HG02973 (cell line): ENCODE results near the gene GPC6.

Source experiments
- ATAC-seq: cut with Tn5 transposase; IDR thresholded peaks from one replicate; pipeline ENCODE4 v1.9.1; 2021; ENCODE audit warnings: moderate library complexity; ENCODE audit not compliant: unreplicated experiment

The GPC6 gene

DNA sequence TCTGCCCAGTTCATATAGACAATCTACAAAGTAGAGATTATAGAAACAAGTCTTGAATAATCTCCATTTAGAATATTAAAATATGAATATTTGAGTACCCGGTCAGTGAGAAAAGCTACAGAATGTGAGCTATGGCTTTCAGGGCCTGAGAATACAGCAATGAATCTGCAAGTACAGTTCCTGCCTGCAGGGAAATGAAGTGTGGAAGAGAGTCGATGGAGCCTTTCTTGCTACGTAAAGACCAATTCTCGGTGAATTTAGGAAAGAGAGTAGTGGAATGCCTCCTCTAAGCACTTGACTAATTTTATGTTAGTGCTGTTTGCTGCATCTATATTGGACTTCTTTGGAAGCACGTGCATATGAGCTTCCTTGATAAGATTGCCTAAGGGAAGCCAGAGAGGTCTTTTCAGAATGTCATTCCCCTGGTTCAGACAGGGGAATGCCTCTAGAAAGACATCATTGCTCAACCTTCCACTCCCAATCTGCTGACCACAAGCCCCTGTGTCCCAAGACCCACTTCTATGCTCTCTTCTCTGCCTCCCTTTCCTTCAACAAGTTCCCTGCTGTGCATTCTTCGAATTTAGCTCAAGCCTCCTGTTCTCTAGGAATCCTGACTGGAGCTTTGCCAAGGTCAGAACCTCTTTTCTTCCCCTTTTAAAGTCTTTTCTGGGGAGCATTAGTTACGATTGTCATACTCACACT lies 41.9 kb downstream of the GPC6 start:
- ATAC-seq, result no peak

DNA sequence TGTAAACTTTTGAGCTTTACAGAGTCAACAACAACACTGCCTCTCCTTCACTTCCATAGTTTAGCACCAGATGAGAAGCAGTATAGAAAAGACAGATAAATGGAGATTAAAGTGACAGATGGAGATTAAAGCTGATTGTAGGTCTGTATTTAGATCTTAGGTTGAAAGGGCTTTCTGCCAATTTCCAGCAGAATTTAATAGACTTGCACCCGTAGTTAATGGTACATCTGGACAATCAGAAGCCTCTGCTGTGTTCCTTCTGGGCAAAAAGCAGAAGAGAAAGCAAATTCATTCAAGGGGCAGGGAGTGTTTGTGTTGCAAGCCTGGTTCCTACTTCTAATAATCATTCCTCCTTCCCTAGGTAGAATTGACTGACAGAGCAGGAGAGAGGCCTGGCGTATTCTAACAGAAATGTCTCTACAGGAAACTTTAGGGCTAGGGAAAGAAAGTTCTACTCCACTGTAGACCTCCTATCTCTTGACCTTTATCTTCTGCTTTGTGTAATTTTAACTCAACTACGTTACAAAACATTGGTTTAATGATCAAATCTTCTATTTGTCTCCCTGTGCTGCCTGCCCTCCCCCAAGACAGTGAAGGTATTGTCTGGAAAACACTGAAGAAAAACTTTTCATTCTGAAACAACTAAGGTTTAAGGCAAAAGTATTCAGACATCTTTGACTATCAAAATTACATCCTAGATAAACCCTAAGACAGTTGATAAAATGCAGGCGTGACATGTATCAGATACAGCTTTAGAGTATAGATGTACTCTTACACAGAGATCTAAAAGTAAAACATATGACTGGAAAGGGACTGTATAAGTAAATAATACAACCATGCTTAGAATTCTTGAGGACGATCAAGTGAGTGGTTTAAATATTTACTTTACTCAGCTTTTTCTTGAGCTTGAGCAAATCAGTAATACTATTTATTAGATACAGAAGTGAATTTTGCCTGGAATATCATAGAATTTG lies 44.4 kb downstream of the GPC6 start:
- ATAC-seq, result no peak

DNA sequence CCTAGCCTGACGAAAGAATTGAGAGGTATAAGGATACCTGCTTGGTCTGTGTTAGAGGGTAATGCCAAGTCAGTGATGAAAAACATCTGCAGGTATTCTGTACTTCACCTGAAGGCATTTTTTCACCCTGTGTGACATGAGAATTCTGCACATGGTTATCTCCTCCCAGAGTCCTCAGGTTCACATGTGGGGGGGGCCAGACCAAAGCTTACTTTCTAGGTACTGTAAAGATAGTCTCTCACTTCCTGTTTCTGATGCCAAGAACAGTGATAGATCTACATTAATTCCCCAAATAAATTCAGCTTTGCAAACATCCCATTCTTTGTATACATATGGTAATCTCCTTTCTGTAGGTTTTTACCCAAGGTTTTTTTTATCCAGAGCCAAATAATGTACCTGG lies 53.4 kb downstream of the GPC6 start:
- no peak for ATAC-seq

DNA sequence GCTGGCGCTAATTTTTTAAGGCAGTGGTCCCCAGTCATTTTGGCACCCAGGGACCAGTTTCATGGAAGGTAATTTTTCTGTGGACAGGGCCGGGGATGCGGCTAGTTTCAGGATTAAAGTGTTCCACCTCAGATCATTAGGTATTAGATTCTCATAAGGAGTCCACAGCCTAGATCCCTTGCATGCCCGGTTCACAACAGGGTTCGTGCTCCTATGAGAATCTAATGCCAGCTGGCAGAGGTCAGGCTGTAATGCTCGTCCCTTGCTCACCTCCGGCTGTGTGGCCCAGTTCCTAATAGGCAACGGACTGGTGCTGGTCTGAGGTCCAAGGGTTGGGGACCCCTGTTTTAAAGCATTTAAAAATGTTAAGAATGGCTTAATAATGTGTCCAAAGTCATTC lies 54.1 kb downstream of the GPC6 start:
- no peak for ATAC-seq

DNA sequence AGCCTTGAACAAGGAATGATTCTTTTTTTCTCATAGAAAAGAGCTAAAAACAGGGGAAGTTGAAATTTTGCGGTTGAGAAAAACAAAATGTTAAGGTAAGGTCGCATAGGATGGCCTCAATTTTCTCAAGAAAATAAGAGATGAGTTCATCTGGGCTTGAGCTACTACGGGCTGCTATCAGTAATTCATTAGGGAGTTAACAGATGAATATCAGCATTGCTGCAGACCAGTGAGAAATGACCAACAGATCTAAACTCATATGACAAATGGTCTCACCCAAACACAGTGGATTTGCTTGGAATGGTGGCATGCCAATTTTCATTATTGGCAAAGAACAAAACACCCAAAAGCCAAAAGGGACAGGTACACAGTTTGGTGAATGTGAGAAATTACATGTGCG lies 56.6 kb downstream of the GPC6 start:
- no peak for ATAC-seq

DNA sequence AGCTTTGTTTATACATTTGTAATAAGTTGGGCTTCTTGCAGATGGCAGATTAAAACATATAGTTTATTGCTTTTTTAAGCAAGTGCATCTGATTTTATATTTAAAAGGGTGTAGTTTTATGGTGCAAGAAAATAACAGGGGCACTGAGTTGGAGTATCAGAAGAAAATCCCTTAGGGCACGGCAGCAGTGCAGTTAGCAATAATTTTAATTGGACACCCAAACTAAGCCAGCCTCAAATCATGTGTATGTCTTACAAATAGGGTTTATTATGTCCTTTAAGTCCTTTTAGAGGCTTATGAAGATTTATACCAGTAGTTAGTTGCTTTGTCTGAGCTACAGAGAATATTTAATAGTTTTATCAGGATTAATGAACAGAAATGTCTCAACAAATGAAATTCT lies 57.5 kb downstream of the GPC6 start:
- no peak for ATAC-seq

DNA sequence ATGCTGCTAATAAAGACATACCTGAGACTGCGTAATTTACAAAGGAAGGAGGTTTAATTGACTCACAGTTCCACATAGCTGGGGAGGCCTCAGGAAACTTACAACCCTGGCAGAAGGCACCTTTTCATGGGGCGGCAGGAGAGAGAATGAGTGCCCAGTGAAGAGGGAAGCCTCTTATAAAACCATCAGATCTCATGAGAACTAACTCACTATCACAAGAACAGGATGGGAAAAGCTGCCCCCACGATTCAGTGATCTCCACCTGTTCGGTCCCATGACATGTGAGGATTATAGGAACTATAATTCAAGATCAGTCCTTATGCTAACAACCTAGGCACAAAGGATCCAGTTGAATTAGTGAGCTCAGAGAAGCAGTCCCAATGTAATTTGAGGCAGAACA lies 59.4 kb downstream of the GPC6 start:
- ATAC-seq, result no peak

DNA sequence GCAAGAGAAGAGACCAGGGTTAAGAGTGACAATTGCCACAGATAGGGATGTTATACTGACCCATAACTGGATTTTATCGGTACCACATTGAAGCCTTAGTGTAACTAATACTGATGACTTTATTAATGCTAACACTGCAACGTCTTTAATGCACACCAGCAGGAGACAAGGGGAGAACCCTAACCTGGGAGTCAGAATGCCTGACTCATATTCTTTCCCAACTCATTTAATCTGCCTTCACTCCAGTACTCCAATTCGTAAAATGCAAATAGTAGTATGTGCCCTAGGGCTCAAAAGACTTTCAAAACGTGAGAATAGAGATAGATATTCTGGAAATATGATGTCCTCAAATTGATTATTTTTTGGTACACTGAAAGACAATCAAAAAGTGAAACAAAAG lies 62.4 kb downstream of the GPC6 start:
- ATAC-seq, result no peak

DNA sequence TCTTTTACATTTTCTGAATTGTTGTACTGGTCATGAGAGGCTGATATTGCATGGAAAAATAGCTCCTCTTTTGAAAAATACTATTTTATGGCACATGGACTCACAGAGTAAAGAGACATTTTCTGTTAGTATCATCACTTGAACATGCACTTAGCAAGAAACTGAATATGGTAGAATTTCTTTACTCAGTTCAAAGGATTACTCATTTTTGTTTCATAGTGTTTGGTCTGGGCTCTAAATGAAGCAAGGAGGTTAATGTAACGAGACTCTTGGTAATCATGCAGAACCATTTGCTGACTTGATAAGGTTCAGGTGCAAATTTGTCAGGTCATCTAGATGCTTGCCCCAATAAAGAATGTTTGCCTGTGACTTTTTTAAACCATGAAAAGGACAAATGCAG lies 63.2 kb downstream of the GPC6 start:
- ATAC-seq, result no peak

DNA sequence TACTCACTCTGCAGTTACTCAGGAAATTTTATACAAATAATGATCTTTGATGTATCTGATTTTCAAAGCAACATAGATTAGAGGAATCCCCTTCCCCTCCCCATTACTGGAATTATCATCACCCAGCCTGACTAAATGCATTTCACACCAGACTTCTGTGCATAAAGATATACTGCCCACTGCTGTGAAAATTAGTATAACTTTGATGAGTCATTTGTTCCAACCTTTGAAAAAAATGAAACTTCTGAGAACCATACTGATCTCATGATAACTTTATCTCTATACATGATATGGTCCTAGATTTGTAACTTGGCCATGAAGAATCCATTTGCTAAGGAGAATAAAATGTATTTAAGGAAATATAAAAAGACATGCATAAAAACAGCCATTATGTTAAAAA lies 63.9 kb downstream of the GPC6 start:
- no peak for ATAC-seq

DNA sequence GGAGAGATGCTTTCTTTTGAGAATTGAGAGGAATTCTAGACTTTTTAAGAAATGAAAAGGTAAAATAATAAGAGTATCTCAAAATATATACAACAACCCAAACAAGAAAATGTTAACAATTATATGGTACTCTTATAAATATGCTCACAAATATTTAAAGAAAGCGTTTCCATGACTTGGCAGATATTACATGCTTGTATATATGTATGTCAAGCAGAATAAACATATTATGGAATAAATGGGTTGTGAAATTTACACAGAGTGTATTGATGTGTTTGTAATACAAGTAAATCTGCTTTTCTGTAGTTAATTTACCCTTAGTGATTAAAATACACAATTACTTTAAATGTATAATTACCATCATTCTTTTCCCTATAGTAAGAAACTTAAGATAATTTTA lies 65.8 kb downstream of the GPC6 start:
- no peak for ATAC-seq

DNA sequence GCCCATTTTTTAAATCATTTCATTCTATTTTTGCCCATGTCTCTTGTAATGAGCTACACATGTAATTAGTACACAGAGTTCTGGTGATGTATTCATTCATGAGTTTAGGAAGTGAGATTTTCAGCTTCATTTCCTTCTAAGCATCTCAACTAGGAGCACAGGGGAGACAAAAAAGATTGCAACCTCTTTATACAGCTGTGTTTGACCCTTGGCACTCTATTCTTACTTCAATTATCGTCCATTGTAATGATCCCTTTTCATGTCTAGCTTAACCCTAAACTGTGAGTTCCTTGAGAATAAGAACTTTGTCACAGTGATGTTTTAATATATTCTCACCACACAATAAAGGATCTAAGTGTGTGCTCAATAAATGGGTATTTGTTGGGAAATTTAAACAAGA lies 67.1 kb downstream of the GPC6 start:
- no peak for ATAC-seq

DNA sequence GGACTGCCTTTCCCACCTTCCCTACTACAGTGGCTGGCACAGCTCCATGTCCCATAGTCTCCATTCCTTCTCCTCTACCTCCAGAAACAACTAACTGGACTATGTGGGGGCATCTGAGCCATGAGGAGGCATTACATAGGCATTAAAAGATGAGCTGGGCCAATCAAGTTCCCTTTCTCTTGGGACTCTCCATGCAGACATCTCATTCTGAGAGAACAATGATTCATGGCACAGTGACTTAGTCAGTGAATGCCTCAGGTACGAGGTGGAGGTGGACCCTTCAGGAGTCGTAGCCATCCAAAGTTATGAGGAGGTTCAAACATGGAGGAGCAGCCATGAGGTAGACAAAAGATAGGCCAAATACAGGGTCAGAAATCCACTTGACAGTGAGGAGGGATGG lies 70.0 kb downstream of the GPC6 start:
- ATAC-seq, result no peak

DNA sequence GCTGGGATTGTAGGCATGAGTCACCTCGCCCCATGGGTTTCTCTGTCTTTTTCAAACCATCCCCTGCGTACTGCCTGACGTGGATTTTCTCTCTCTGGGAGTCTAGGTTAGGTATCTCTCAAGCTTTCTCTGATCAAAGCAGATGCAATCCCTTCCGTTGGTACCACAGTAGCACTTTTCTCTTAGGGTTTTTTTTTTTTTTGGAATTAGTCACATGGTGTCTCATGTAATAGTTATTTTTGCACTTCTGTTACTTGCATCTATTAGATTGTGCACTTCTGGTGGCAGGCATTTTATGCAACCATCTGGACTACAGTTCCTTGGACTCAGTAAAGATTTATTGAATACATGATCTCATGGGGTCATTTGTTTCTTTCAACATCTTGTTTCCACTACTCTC lies 72.1 kb downstream of the GPC6 start:
- no peak for ATAC-seq

DNA sequence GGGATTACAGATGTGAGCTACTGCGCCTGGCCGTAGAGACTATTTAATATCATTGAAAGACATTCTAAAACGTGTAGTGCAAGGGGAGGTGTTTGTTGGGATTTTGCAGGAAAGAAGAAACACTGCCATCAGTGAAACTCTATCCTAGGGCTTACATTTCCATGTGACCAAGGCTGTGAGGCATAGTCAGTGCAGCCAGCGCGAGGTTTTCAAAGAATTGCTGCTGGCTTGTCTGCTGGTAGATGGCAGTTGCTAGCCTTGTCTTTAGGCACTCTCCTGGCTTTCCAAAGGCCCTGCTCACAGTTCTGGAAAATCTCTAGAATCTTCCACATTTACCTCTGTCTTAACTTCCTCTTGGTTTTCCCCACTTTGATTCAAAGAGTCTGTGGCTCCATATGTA lies 77.5 kb downstream of the GPC6 start:
- no peak for ATAC-seq

DNA sequence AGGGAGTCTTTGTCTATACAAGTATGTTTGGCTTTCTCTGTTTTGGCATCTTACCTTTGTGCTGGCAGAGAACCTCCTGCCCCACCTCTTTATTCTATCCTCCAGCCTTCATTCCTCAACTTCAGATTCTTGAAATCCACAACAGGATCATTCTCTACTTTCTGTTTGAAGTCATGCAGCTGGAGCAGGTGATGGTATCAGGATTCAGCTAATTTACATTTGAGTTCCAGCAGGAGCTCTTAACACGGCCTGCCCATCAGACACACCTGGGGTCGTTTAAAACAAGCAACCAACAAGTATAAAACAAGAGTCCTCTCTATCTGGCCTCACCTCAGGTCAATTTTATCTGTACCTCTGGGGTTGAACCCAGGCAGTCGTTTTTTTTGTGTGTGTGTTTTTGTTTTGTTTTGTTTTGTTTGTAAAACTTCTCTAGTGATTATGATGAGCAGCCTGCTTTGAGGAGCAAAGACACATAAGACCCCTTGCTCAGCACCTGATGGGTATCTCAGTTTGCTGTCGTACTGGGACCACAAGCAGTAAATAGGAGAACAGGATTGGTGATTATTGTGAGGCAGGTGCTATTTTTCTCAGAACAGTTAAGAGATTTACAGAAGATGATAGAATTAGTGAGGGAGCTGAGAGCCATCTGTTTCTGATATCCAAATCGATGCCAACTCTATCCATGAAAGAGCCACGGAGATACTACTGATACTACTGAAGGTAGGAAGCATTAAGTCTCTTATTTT lies 78.4 kb downstream of the GPC6 start:
- ATAC-seq, result no peak

DNA sequence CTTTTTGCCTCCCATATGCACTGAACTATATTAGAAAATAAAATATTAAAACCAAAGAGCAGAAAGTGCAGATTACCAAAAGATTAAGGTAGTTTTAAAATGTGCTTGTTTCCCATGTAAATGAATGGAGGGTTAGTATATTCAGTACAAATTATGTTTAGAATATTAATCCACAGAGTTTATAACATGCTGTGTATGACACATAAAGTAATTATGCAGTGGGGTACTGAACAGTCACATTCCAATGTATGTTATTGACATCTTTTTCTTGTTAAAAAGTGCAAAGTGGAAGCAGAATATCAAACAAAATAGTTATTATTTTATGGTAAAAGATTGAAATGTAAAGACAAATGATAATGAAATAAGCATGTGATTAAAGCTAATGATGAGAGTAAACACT lies 79.3 kb downstream of the GPC6 start:
- ATAC-seq, result no peak

DNA sequence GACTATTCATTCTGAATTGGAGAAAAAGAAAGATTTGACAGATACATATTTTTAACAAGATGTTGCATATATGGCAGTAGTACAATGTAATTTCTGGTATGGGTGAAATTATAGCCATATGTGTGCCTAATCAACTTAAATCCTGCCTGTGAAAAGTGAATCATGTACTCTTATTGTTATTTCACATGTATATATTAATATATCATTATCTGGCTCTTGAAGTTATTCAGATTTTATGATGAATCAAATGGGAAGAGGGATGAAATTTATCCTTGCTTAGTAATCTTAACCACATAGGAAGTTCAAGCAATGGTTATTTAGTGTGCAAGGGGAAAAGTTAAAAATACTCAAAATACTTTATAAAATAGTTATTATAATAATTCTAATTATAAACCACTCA lies 80.5 kb downstream of the GPC6 start:
- ATAC-seq, result no peak

DNA sequence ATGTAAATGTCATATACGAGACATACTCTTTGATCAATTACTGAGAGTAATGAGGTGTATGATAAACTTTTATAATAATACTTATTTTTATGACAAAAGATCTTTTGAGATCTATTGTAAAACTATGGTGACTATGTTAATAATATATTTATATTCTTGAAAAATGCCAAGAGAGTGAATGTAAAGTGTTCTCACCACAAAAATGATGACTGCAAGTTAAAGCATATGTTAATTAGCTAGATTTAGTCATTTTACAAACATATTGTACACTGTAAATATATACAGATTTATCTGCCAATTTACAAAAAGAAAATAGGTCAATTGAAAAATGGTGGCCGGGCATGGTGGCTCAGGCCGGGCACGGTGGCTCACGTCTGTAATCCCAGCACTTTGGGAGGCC lies 81.0 kb downstream of the GPC6 start:
- no peak for ATAC-seq

DNA sequence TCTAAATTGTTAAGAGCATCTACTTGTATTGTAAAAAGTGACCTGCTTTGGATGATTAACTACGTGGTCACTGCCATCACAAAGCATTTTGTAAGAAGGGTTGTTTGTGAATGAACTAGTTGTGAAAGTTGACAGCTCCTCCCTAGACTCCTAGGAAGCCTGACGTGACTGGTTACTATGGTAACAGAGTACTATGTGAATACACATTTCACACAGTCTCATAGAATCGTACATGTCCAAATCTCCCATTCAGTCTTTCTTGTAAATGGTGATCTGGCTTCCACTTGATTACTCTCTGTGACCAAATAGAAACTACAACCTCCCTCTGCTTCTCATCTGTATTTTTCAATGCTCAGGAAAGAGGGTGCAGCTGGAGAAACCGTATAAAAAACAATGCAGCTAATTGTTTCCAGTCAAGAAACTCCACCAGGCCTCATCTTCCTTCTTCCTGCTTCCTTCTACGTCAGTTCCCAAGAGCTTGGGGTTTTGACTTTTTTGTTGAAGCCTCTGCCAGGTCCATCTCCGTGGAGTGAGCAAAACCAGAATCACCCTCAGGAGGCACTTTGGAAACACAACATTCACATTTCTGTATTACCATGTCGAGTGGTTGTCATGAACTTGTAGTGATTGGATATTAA lies 83.4 kb downstream of the GPC6 start:
- no peak for ATAC-seq

DNA sequence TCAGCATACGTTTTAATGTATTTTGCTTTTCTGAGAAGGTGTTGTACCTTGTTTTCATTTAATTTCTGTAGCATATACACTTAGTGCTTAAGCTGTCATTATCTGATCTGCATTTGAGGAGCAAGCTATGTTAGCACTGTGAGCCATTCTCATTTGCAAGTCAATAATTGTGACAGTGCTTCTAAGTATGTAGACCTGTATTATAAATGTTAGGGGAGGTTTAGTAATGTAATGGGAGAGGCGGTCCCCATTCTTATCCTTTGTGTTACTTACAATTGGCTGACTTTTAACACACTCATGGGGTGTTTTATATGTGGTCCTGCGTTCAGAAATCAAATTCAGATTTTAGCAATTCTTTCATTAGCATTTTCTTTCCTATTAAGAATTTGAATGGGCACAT lies 90.2 kb downstream of the GPC6 start:
- ATAC-seq, result no peak
